ENCODE measurements around the gene TUBB3. TPM values are rescaled to one million over a fixed set of nuclear protein-coding genes. Genes with fewer than 3 reads are reported as not detected.
"Not testable (repeated sequence)": the region's sequence is repeated elsewhere in the genome, so short reads cannot be mapped to it uniquely, and the experiment has no call there.

TUBB3 gene
- total RNA-seq, result 1 to 10 TPM in 3 of 7 donors, under 1 TPM in 2, not detected in 2; 0.43 to 2.4 (median 1.4) TPM
- 1 to 10 TPM in 1 of 3 donors, under 1 TPM in 2; 0.41 to 4.3 (median 0.80) TPM for polyA plus RNA-seq
- long read RNA-seq, donor 1, partial matches to known transcripts, result 0 of 2 reads
- long read RNA-seq, donor 1, other reads (novel, unspliced or antisense), result 0 of 2 reads
- long read RNA-seq, donor 2, partial matches to known transcripts, result 0 of 2 reads
- long read RNA-seq, donor 2, other reads (novel, unspliced or antisense), result 0 of 2 reads

DNA sequence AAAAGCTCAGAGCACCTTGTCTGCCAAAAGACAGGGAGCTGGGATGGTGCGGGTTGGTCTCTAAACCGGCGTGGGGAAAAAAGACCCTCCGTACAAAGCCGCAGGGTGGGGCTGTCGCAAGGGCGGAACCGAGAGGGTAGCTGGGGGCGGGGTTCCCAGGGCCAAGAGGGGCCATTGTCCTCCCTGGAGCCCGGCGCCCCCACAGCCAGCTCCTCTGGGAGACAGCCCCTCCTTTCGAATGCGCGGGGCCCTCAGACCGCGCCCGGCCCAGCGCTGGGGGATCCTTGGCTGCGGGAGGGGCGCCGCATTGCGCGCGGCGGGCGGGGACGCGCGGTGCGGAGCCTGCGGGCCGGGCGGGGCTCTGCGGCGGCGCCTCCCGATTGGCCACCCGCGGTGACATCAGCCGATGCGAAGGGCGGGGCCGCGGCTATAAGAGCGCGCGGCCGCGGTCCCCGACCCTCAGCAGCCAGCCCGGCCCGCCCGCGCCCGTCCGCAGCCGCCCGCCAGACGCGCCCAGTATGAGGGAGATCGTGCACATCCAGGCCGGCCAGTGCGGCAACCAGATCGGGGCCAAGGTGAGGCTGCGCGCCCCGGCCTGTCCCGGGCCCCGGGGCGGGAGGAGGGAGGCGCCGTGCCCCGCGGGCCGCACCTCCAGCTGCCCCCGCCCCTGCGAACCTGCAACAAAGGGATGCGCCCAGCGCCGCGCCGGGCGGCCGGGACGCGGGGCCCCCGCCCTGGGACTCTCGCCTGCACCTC, at the start of gene TUBB3:
TSS of gene TUBB3 (plus strand) at position 459 of the 756 bp plus-strand sequence. CDS start at position 519, 60 bp downstream.
- Histone ChIP-seq H3K4me3 (peak within 1 kb of the TSS; percentile 30 to 75 (median 52)), H3K9me3 (no peaks in the 10 kb centered on the region), H3K4me1 (peaks cover 40 to 90% (median 79%) of the 10 kb centered on the region in 6 donors), H3K27me3 (replicated peaks in 1 of 7) (peaks cover 3 to 100% (median 91%) of the 10 kb centered on the region in 7 donors), H3K27ac (peak within 1 kb of the TSS in 7 of 8 donors; percentile 41 to 84 (median 73)), H3K36me3 (no peaks in the 10 kb centered on the region)
- 1 to 3% (median 2%) methylated on average over 14 to 88 of the region's 88 CpGs for WGBS, 5 donors
- no peak for DNase-seq
- intact Hi-C loops (cut with DNase I; ENCODE audit: low total_unique reads), result no loop called here
- TF ChIP-seq POLR2AphosphoS5 (IDR thresholded peaks at IDR 0.05), result peak; percentile 54 to 62 (median 55)
- TF ChIP-seq POLR2A (IDR thresholded peaks at IDR 0.05), result no peak

DNA sequence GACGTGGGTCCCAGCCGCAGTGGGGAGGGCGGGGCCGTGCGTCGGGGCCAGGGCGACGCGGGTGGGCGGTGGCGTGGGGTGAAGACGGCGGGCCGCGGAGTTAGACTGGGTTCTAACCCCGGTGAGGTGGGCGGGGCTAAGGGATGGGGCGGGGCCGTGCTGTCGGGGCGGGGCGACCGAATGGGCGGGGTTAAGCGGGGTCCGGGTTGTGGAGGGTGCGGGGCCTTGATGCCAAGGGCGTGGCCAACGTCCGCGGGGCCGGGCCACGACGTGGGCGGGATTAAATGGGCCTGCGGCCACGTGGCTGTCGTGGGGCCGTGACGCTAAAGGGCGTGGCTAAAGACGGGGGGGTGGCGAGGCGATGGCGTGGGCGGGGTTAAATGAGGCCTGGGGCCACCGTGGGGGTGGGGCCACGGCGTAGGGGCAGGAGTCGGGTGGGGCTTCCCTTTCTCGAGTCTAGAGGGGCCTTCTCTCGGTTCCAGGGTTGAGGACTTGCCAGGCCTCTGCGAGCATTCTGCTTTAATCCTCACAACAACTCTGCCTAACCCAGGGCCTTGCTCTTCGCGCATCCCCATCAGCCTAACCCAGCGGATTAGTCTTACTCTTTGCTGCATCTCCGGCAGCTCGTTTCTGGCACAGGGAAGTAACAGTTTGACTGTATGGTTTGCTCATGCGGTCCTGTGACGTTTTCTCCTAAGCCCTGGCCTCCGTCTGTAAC, 49.0 kb upstream of the TUBB3 start:
- TF ChIP-seq POLR2A (IDR thresholded peaks at IDR 0.05) (no peak), POLR2AphosphoS5 (IDR thresholded peaks at IDR 0.05) (no peak)
- TF ChIP-seq, protein P1, sequence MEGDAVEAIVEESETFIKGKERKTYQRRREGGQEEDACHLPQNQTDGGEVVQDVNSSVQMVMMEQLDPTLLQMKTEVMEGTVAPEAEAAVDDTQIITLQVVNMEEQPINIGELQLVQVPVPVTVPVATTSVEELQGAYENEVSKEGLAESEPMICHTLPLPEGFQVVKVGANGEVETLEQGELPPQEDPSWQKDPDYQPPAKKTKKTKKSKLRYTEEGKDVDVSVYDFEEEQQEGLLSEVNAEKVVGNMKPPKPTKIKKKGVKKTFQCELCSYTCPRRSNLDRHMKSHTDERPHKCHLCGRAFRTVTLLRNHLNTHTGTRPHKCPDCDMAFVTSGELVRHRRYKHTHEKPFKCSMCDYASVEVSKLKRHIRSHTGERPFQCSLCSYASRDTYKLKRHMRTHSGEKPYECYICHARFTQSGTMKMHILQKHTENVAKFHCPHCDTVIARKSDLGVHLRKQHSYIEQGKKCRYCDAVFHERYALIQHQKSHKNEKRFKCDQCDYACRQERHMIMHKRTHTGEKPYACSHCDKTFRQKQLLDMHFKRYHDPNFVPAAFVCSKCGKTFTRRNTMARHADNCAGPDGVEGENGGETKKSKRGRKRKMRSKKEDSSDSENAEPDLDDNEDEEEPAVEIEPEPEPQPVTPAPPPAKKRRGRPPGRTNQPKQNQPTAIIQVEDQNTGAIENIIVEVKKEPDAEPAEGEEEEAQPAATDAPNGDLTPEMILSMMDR (IDR thresholded peaks at IDR 0.05 in 8 of 11, conservative IDR thresholded peaks at IDR 0.05 in 3 of 11), result peak in 1 of 11 experiments; percentile 8
- Histone ChIP-seq H3K4me3 (peak overlapping the region; percentile 67 to 96 (median 74)), H3K27me3 (replicated peaks in 1 of 7) (no peaks in the 10 kb centered on the region), H3K27ac (peak overlapping the region; percentile 93 to 100 (median 98)), H3K9me3 (no peaks in the 10 kb centered on the region), H3K36me3 (peaks cover 0 to 51% (median 21%) of the 10 kb centered on the region in 6 donors), H3K4me1 (peaks cover 12 to 44% (median 24%) of the 10 kb centered on the region in 6 donors)
- intact Hi-C loops (cut with DNase I; ENCODE audit: low total_unique reads), result no loop called here
- WGBS, 5 donors, result 2 to 3% (median 3%) methylated on average over 53 to 61 of the region's 61 CpGs
- peak; percentile 98 for DNase-seq

DNA sequence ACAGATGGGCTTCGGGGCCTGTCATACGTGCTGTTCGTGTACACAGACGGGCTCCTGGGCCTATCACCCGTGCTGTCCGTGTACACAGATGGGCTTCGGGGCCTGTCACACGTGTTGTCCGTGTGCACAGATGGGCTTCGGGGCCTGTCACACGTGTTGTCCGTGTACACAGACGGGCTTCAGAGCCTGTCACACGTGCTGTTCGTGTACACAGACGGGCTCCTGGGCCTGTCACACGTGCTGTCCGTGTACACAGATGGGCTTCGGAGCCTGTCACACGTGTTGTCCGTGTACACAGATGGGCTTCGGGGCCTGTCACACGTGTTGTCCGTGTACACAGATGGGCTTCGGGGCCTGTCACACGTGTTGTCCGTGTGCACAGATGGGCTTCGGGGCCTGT, 44.0 kb upstream of the TUBB3 start:
- H3K27ac ChIP-seq; intact Hi-C loops (cut with DNase I; ENCODE audit: low total_unique reads); DNase-seq; H3K4me3 ChIP-seq; H3K9me3 ChIP-seq; H3K27me3 ChIP-seq (replicated peaks in 1 of 7): not testable (repeated sequence)
- Histone ChIP-seq H3K36me3 (peaks cover 6 to 96% (median 65%) of the 10 kb centered on the region in 6 donors), H3K4me1 (peaks cover 6 to 35% (median 14%) of the 10 kb centered on the region in 6 donors)
- 94 to 97% (median 96%) methylated on average over 24 to 28 of the region's 28 CpGs for whole genome bisulfite sequencing, 5 donors

DNA sequence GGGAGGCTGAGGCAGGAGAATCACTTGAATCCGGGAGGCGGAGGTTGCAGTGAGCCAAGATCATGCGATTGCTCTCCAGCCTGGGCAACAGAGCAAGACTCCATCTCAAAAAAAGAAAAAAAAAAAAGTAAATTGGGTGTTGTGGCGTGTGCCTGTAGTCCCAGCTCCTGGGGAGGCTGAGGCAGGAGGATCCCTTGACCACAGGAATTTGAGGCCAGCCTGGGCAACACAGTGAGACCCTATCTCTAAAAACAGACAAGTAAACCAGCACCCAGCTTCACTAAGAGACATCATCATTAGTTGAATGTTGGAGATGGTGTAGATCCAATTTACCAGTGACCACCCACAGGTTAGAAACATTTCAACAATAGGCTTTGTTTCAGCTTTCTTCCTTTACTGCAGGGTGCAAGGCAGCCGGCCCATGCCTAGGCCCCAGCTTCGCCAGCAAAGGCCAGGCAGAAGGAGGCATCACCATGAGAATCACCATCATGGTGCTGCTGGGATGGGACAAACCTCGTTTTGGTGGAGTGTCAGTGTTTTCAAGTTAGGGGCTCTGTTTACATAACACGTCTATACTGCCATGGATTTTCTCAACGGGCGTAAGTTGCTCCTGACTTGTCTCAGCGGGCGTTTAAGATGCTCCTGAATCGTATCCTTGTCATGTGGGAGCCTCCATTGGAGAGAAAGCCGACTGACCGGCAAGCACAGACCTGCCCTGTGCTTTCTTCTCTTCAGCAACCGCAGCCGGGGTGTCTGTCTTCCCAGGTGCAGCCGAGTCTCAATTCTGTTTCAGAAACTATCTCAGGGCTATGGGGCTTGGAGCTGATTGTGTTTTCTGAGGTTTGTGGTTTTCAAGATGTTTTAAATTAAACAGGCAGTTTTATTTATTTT, 42.4 kb upstream of the TUBB3 start:
- 88 to 95% (median 93%) methylated on average over 18 of the region's 18 CpGs for WGBS, 5 donors

More for the DNA sequence above, 42.4 kb upstream of the TUBB3 start:
- no peaks in the 10 kb centered on the region for H3K9me3 ChIP-seq
- DNase-seq, result no peak
- peaks cover 7 to 98% (median 72%) of the 10 kb centered on the region in 6 donors for H3K36me3 ChIP-seq
- peak in 1 of 3 donors; percentile 7 for TF ChIP-seq POLR2AphosphoS5 (IDR thresholded peaks at IDR 0.05)
- TF ChIP-seq, protein P1 (IDR thresholded peaks at IDR 0.05 in 8 of 11, conservative IDR thresholded peaks at IDR 0.05 in 3 of 11), result no peak
- intact Hi-C loops (cut with DNase I; ENCODE audit: low total_unique reads), result no loop called here
- H3K4me3 ChIP-seq, result no peak overlapping the region
- H3K27ac ChIP-seq, result no peak overlapping the region
- no peaks in the 10 kb centered on the region for H3K27me3 ChIP-seq (replicated peaks in 1 of 7)
- peaks cover 0 to 21% (median 3%) of the 10 kb centered on the region in 6 donors for H3K4me1 ChIP-seq
